ENCODE measurements around the gene TIMM29. TPM values are rescaled to one million over a fixed set of nuclear protein-coding genes. Genes with fewer than 3 reads are reported as not detected.

Gene TIMM29
- total and polyA plus RNA-seq, 9 of the 15 experiments (the other 6 are each of a cell fraction or from before 2014, with no cell fraction given), result 2.4 to 29.4 (median 16.3) TPM

GRCh38 chr19:10887616-10888367 lies 40.8 kb upstream of the TIMM29 start:
- ATAC-seq (no peak), FAIRE-seq (no peak), DNase-seq (ENCODE audit: extremely low read depth in 1 of 4, low spot score in 3 of 4) (no peak)
- CTCF ChIA-PET (ENCODE audit: low intra/inter-chr PET ratio), result no interaction called here
- Histone ChIP-seq H3K4me1 (replicated peaks in 1 of 2; ENCODE audit: control insufficient read depth in 2 of 2, insufficient read depth in 2 of 2, low read length in 2 of 2) (peaks cover 11 to 58% of the 10 kb centered on the region in 2 experiments; a peak in 4 of 5 replicates), H3K27me3 (ENCODE audit: control insufficient read depth in 2 of 2, insufficient read depth in 2 of 2, low read length in 2 of 2) (no peaks in the 10 kb centered on the region; a peak in 1 of 5 replicates), H3K4me3 (no peak overlapping the region), H3K27ac (ENCODE audit: extremely low read depth, low read depth, low read length) (no peak overlapping the region), H3K9me1 (ENCODE audit: control insufficient read depth, insufficient read depth, low read length) (peaks cover 6% of the 10 kb centered on the region), H4K20me1 (replicated peaks; ENCODE audit: control insufficient read depth, insufficient read depth, low read length) (peaks cover 6% of the 10 kb centered on the region; the same call in 1 of the 2 replicates), H3K79me2 (ENCODE audit: control insufficient read depth, insufficient read depth, low read length) (peaks cover 72% of the 10 kb centered on the region), H3K9ac (ENCODE audit: insufficient read depth in 1 of 2, low read depth in 2 of 2, low read length in 2 of 2) (peak overlapping the region in 1 of 2 experiments; percentile 31; a peak in 2 of 4 replicates), H3K36me3 (ENCODE audit: control insufficient read depth, insufficient read depth, low read length) (peaks cover 18% of the 10 kb centered on the region; the same call in 1 of the 3 replicates), H2AFZ (ENCODE audit: low read depth, low read length) (no peak overlapping the region), H3K9me3 (replicated peaks; ENCODE audit: control insufficient read depth, insufficient read depth, low read depth, low read length) (no peaks in the 10 kb centered on the region), H3K4me2 (ENCODE audit: insufficient read depth, low read length) (no peak overlapping the region)
- intact Hi-C loops (cut with micrococcal nuclease), result no loop called here
- 83% methylated on average over 9 of the region's 9 CpGs for WGBS (ENCODE audit: insufficient coverage, low coverage, missing lambda C conversion rate)
- POLR2A ChIA-PET, result interaction anchor here (0.6 to 2.2 kb wide), 5 partner anchors 8 to 47 kb away, joined by 4 to 11 read pairs (median 4); no protein-coding TSS in a partner anchor
- in situ Hi-C loops (cut with MboI), result no loop called here
- BruUV-seq (replicated peaks), result no TSS peak
- TF ChIP-seq TBL1XR1 (IDR thresholded peaks at IDR 0.05; ENCODE audit: low read length in 2 of 2) (no peak), POLR2A (conservative IDR thresholded peaks at IDR 0.05) (no peak), HDAC2 (IDR thresholded peaks at IDR 0.05) (no peak), CTCFL (IDR thresholded peaks at IDR 0.05; ENCODE audit: borderline replicate concordance, insufficient read depth, low read depth, low read length, poor library complexity, severe bottlenecking) (no peak), TCF7L2 (IDR thresholded peaks at IDR 0.05; ENCODE audit: low read depth, low read length) (no peak), ZNF133 (CRISPR knock-in tag; IDR thresholded peaks at IDR 0.05) (no peak), ZSCAN29 (IDR thresholded peaks at IDR 0.05) (no peak), ZHX1 (conservative IDR thresholded peaks at IDR 0.05; ENCODE audit: low read length) (no peak)

All from K562 (cell line).